HG03571 (cell line): ENCODE results near the gene VIPR2.

Source experiments
- ATAC-seq: cut with Tn5 transposase; IDR thresholded peaks from one replicate; pipeline ENCODE4 v1.9.1; 2021; ENCODE audit not compliant: unreplicated experiment

The VIPR2 gene

GRCh38 chr7:159068893-159069448, 75.7 kb downstream of the VIPR2 start:
- ATAC-seq = no peak

GRCh38 chr7:159068488-159068811, 76.2 kb downstream of the VIPR2 start:
- ATAC-seq = no peak

- no peak for ATAC-seq
These were observed 76.8 kb downstream of the VIPR2 start for GRCh38 chr7:159067576-159068487.

- no peak for ATAC-seq
These were observed 77.7 kb downstream of the VIPR2 start for GRCh38 chr7:159066816-159067575.

- ATAC-seq = no peak
These were observed 78.7 kb downstream of the VIPR2 start for GRCh38 chr7:159065852-159066480.

GRCh38 chr7:159064816-159065510, 79.7 kb downstream of the VIPR2 start:
- no peak for ATAC-seq

- no peak for ATAC-seq
These were observed 80.4 kb downstream of the VIPR2 start for GRCh38 chr7:159064121-159064815.

GRCh38 chr7:159063046-159063840, 81.4 kb downstream of the VIPR2 start:
- no peak for ATAC-seq

- ATAC-seq = no peak
These were observed 82.1 kb downstream of the VIPR2 start for GRCh38 chr7:159062569-159062968.

GRCh38 chr7:159061674-159062212, 82.9 kb downstream of the VIPR2 start:
- ATAC-seq = no peak

GRCh38 chr7:159061209-159061608, 83.5 kb downstream of the VIPR2 start:
- ATAC-seq = no peak

GRCh38 chr7:159060440-159060839, 84.2 kb downstream of the VIPR2 start:
- ATAC-seq = no peak

GRCh38 chr7:159059629-159060028, 85.0 kb downstream of the VIPR2 start:
- ATAC-seq = no peak

- ATAC-seq = no peak
These were observed 87.0 kb downstream of the VIPR2 start for GRCh38 chr7:159057647-159058046.

GRCh38 chr7:159056737-159057136, 87.9 kb downstream of the VIPR2 start:
- no peak for ATAC-seq

GRCh38 chr7:159051916-159052315, 92.8 kb downstream of the VIPR2 start:
- no peak for ATAC-seq

GRCh38 chr7:159050704-159051103, 94.0 kb downstream of the VIPR2 start:
- no peak for ATAC-seq

- no peak for ATAC-seq
These were observed 95.2 kb downstream of the VIPR2 start for GRCh38 chr7:159049266-159050025.
